Vagina (tissue), 2 donors: Measurements from ENCODE around the gene CCDC117. TPM values are rescaled to one million over a fixed set of nuclear protein-coding genes. Genes with fewer than 3 reads are reported as not detected.
"Not testable (repeated sequence)": the region's sequence is repeated elsewhere in the genome, so short reads cannot be mapped to it uniquely, and the experiment has no call there.

Experiments
- DNase-seq, 2 donors: peaks; one replicate each; pipeline ENCODE4 v3.0.0-alpha.2; 2017; ENCODE audit errors: extremely low spot score in 2 of 2
- H3K27ac ChIP-seq: fragments of 200-600 bp; sonication (generic); one replicate; pipeline ENCODE4 v1.5.1; 2019
- H3K27me3 ChIP-seq: fragments of 200-600 bp; sonication (generic); one replicate; pipeline ENCODE4 v1.5.1; 2019
- H3K36me3 ChIP-seq, 2 donors: fragments of 200-600 bp; sonication (generic); one replicate each; pipeline ENCODE4 v1.5.1; 2017 to 2019
- H3K4me1 ChIP-seq: fragments of 200-600 bp; sonication (generic); one replicate; pipeline ENCODE4 v1.5.1; 2019
- H3K4me3 ChIP-seq, 2 donors: fragments of 200-600 bp; sonication (generic); 1 replicate in 1 of 2; 2 replicates in 1 of 2; pipeline ENCODE4 v1.5.1; 2016 to 2019
- H3K9me3 ChIP-seq: fragments of 200-600 bp; sonication (generic); one replicate; pipeline ENCODE4 v1.5.1; 2019
- CTCF ChIP-seq, 3 experiments: fragments of 450-650 bp in 2 of 3; fragments of 200-600 bp in 1 of 3; sonication (generic) in 1 of 3; IDR thresholded peaks; one replicate each; pipeline ENCODE4 v1.5.1; 2017 to 2019; ENCODE audit warnings: antibody characterized with exemption in 3 of 3, mild to moderate bottlenecking in 2 of 3, moderate library complexity in 2 of 3
- POLR2A ChIP-seq, 2 donors: fragments of 450-650 bp; IDR thresholded peaks; one replicate each; pipeline ENCODE4 v1.6.1; 2017; ENCODE audit warnings: antibody characterized with exemption in 2 of 2, mild to moderate bottlenecking in 2 of 2, moderate library complexity in 2 of 2
- POLR2AphosphoS5 ChIP-seq, 2 donors: sonication (generic); formaldehyde crosslinking; IDR thresholded peaks; one replicate each; pipeline ENCODE4 v1.9.0; 2017; ENCODE audit warnings: antibody characterized with exemption in 2 of 2, mild to moderate bottlenecking in 2 of 2, low read depth in 1 of 2; ENCODE audit not compliant: insufficient read depth in 1 of 2
- intact Hi-C: fragments of 100-400 bp; cut with DNase I; formaldehyde crosslinking; loops from one replicate; pipeline ENCODE4 v1.15.1; 2023
- total RNA-seq: library from RNA; depleted of rRNA; stranded (reverse); fragments of >200 nt; gene quantifications from one replicate; pipeline ENCODE4 v1.2.3, GENCODE V29; 2016

CCDC117 gene
- total RNA-seq, 1 donor from 2014 or later: 14.2 TPM

GRCh38 chr22:28821452-28821851 is 49.0 kb downstream of the CCDC117 start:
- TF ChIP-seq POLR2AphosphoS5 (IDR thresholded peaks at IDR 0.05; ENCODE audit: insufficient read depth in 1 of 2, low read depth in 1 of 2) (no peak), CTCF (IDR thresholded peaks at IDR 0.05) (no peak), POLR2A (IDR thresholded peaks at IDR 0.05) (no peak)
- no peak overlapping the region for H3K4me3 ChIP-seq
- peaks cover 15% of the 10 kb centered on the region for H3K4me1 ChIP-seq
- no peak for DNase-seq
- intact Hi-C loops: no loop called here
- H3K9me3 ChIP-seq: no peaks in the 10 kb centered on the region
- no peaks in the 10 kb centered on the region for H3K36me3 ChIP-seq
- H3K27ac ChIP-seq: no peak overlapping the region
- no peaks in the 10 kb centered on the region for H3K27me3 ChIP-seq

- H3K9me3 ChIP-seq: no peaks in the 10 kb centered on the region
- peaks cover 15% of the 10 kb centered on the region for H3K4me1 ChIP-seq
- intact Hi-C loops: no loop called here
- no peak overlapping the region for H3K4me3 ChIP-seq
- DNase-seq: no peak
- TF ChIP-seq POLR2AphosphoS5 (IDR thresholded peaks at IDR 0.05; ENCODE audit: insufficient read depth in 1 of 2, low read depth in 1 of 2) (no peak), POLR2A (IDR thresholded peaks at IDR 0.05) (no peak), CTCF (IDR thresholded peaks at IDR 0.05) (no peak)
- H3K27ac ChIP-seq: no peak overlapping the region
- no peaks in the 10 kb centered on the region for H3K36me3 ChIP-seq
- H3K27me3 ChIP-seq: no peaks in the 10 kb centered on the region
Measured at GRCh38 chr22:28822930-28823551, 50.5 kb downstream of the CCDC117 start.

GRCh38 chr22:28824455-28824854 is 52.0 kb downstream of the CCDC117 start:
- H3K4me1 ChIP-seq, H3K4me3 ChIP-seq, H3K27me3 ChIP-seq, intact Hi-C loops, H3K27ac ChIP-seq, DNase-seq, H3K36me3 ChIP-seq, H3K9me3 ChIP-seq: not testable (repeated sequence)

- H3K4me1 ChIP-seq, H3K27me3 ChIP-seq, H3K4me3 ChIP-seq, DNase-seq, H3K36me3 ChIP-seq, H3K9me3 ChIP-seq, intact Hi-C loops, H3K27ac ChIP-seq: not testable (repeated sequence)
Measured at GRCh38 chr22:28826430-28826829, 53.9 kb downstream of the CCDC117 start.

- no peaks in the 10 kb centered on the region for H3K27me3 ChIP-seq
- H3K9me3 ChIP-seq: no peaks in the 10 kb centered on the region
- DNase-seq: no peak
- H3K4me1 ChIP-seq: peaks cover 6% of the 10 kb centered on the region
- H3K4me3 ChIP-seq: no peak overlapping the region
- intact Hi-C loops: no loop called here
- no peak overlapping the region for H3K27ac ChIP-seq
- TF ChIP-seq POLR2A (IDR thresholded peaks at IDR 0.05) (no peak), POLR2AphosphoS5 (IDR thresholded peaks at IDR 0.05; ENCODE audit: insufficient read depth in 1 of 2, low read depth in 1 of 2) (no peak), CTCF (IDR thresholded peaks at IDR 0.05) (no peak)
- H3K36me3 ChIP-seq: no peaks in the 10 kb centered on the region
Measured at GRCh38 chr22:28826921-28827320, 54.4 kb downstream of the CCDC117 start.

GRCh38 chr22:28829358-28830181 is 57.1 kb downstream of the CCDC117 start:
- Histone ChIP-seq H3K27ac (peak overlapping the region; percentile 51), H3K9me3 (no peaks in the 10 kb centered on the region), H3K36me3 (no peaks in the 10 kb centered on the region), H3K4me3 (no peak overlapping the region), H3K4me1 (peaks cover 6% of the 10 kb centered on the region), H3K27me3 (no peaks in the 10 kb centered on the region)
- intact Hi-C loops: loop anchor here (5.0 kb wide), 1 partner anchor 227 kb away; no protein-coding TSS in a partner anchor
- TF ChIP-seq POLR2A (IDR thresholded peaks at IDR 0.05) (no peak), CTCF (IDR thresholded peaks at IDR 0.05) (peak; percentile 88 to 99 (median 90)), POLR2AphosphoS5 (IDR thresholded peaks at IDR 0.05; ENCODE audit: insufficient read depth in 1 of 2, low read depth in 1 of 2) (peak in 1 of 2 donors; percentile 77)
- no peak for DNase-seq
